ENCODE results near the gene CSTF3. TPM values are rescaled to one million over a fixed set of nuclear protein-coding genes. Genes with fewer than 3 reads are reported as not detected.
"Not testable (repeated sequence)": the region's sequence is repeated elsewhere in the genome, so short reads cannot be mapped to it uniquely, and the experiment has no call there.

CSTF3 gene
- polyA plus RNA-seq, 6 donors from 2014 or later = 13.1 to 20.8 (median 15.4) TPM

GRCh38 chr11:33157103-33158027, 3.9 kb downstream of the CSTF3 start:
- H3K4me3 Mint-ChIP-seq = peak overlapping the region in 3 of 8 donors; percentile 20 to 97 (median 24)
- DNase-seq (no peak), ATAC-seq (ENCODE audit: low read depth in 2 of 2) (no peak)
- H3K27me3 Mint-ChIP-seq = no peaks in the 10 kb centered on the region
- H3K27ac Mint-ChIP-seq = peak overlapping the region in 2 of 6 donors; percentile 7 to 18
- H3K4me1 Mint-ChIP-seq = peaks cover 45 to 63% (median 62%) of the 10 kb centered on the region in 3 donors
- H3K36me3 Mint-ChIP-seq = no peaks in the 10 kb centered on the region
- H3K9me3 Mint-ChIP-seq = no peaks in the 10 kb centered on the region

GRCh38 chr11:33151399-33151798, 9.9 kb downstream of the CSTF3 start:
- ATAC-seq (ENCODE audit: low read depth in 2 of 2) = no peak

DNA sequence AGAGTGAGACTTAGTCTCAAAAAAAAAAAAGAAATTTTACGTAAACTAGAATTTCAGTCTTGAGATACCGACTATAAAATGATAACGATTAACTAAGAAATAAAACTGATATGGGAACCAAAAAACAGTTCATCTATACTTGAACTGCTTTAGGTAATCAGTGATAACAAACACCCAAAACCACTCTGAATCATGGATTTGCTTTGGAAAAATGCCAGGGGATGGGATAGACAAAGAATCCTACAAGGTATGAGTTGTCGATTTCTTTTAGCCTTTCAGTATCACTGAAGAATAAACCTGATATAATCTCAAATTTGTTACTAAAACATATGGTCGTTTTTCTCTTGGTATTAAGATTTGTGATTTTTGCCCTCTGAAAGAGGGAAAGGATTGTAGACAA, 13.7 kb downstream of the CSTF3 start:
- no peak overlapping the region for H3K27ac Mint-ChIP-seq
- H3K4me3 Mint-ChIP-seq = no peak overlapping the region
- ATAC-seq (ENCODE audit: low read depth in 2 of 2) = no peak
- no peaks in the 10 kb centered on the region for H3K9me3 Mint-ChIP-seq
- DNase-seq = no peak
- H3K27me3 Mint-ChIP-seq = no peaks in the 10 kb centered on the region
- peaks cover 0 to 29% (median 6%) of the 10 kb centered on the region in 3 donors for H3K4me1 Mint-ChIP-seq
- H3K36me3 Mint-ChIP-seq = peaks cover 0 to 5% of the 10 kb centered on the region in 2 donors

More at GRCh38 chr11:33151399-33151798, 9.9 kb downstream of the CSTF3 start:
- DNase-seq = no peak
- H3K27me3 Mint-ChIP-seq = no peaks in the 10 kb centered on the region
- peaks cover 14 to 34% (median 16%) of the 10 kb centered on the region in 3 donors for H3K4me1 Mint-ChIP-seq
- peaks cover 0 to 5% of the 10 kb centered on the region in 2 donors for H3K36me3 Mint-ChIP-seq
- peak overlapping the region in 1 of 6 donors; percentile 60 for H3K27ac Mint-ChIP-seq
- H3K9me3 Mint-ChIP-seq = no peaks in the 10 kb centered on the region
- H3K4me3 Mint-ChIP-seq = no peak overlapping the region

DNA sequence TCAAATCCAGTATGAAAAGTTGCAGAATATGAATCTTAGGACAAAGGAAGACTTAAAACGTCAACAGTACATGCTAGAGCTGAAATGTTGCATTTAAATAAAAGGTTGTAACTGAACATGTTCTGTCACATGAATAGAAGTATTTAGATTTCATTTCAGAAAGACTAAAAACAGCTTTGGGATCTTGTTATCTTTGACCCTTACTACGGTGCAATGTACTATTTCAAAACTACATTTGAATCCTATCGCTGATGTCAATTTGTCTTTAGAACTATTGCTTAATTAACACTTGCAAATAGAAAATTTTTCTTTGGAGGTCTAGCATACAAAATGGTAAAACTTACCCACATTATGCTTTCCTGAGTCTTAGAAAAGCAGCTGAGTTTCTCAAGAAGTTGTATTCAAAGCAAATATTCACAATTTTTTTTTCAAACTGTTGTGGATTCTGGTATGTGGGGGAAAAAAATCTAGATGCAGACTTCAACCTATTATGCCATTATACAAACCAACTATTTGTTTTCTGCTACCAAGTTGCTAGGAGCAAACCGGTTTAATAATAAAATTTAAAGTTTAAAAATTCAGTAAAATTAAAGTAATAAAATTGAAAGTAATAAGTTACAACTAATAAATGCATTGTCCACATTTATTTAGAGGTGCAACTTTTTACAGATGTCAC, 25.4 kb downstream of the CSTF3 start:
- no peak overlapping the region for H3K4me3 Mint-ChIP-seq
- peaks cover 0 to 7% of the 10 kb centered on the region in 2 donors for H3K36me3 Mint-ChIP-seq

DNA sequence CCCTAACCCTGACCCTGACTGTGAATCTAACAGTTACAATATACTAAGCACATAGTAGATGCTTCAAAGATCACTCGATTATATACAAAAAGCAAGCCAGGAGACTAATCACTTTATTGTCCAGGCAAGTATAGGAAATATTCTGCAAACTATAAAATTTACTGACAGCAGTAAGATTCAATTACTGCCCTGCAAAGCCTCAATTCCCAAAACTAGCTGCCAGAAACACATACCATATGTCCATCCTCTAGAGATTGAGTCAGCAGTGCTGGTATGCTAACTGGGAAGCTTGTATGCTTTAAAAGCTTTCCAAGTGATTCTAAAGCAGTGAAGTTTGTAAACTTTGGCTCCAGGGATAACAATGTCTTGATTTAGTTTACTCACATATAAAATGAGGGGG, 26.1 kb downstream of the CSTF3 start:
- no peaks in the 10 kb centered on the region for H3K4me1 Mint-ChIP-seq
- H3K9me3 Mint-ChIP-seq = no peaks in the 10 kb centered on the region
- DNase-seq (no peak), ATAC-seq (ENCODE audit: low read depth in 2 of 2) (no peak)
- H3K36me3 Mint-ChIP-seq = peaks cover 0 to 3% of the 10 kb centered on the region in 2 donors
- H3K4me3 Mint-ChIP-seq = no peak overlapping the region
- H3K27me3 Mint-ChIP-seq = no peaks in the 10 kb centered on the region
- peak overlapping the region in 1 of 6 donors; percentile 65 for H3K27ac Mint-ChIP-seq

More for the DNA sequence above, 25.4 kb downstream of the CSTF3 start:
- Mint-ChIP-seq H3K27ac (peak overlapping the region in 2 of 6 donors; percentile 7 to 65), H3K27me3 (no peaks in the 10 kb centered on the region), H3K9me3 (no peaks in the 10 kb centered on the region), H3K4me1 (no peaks in the 10 kb centered on the region)
- ATAC-seq (ENCODE audit: low read depth in 2 of 2) (no peak), DNase-seq (no peak)

DNA sequence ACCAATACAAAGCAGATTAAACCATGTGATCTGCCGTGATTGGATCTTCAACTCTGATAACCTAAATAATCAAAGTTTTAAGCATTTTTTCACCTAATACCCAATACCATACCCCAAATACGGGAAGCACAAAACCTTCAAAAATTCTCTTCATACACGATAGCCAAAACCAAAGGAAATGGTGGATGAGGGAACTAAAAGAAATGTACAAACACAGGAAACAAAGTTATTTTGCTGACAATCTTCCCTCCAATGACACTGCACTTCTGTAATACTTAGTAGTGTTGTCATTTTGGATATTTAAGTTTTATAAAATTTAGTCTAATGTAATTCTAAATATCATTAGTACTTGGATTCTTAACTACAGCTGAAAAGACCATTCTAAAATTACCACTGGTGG, 27.0 kb downstream of the CSTF3 start:
- no peaks in the 10 kb centered on the region for H3K36me3 Mint-ChIP-seq
- H3K27ac Mint-ChIP-seq = no peak overlapping the region
- DNase-seq (no peak), ATAC-seq (ENCODE audit: low read depth in 2 of 2) (no peak)
- H3K9me3 Mint-ChIP-seq = no peaks in the 10 kb centered on the region
- H3K27me3 Mint-ChIP-seq = no peaks in the 10 kb centered on the region
- no peaks in the 10 kb centered on the region for H3K4me1 Mint-ChIP-seq
- H3K4me3 Mint-ChIP-seq = no peak overlapping the region

DNA sequence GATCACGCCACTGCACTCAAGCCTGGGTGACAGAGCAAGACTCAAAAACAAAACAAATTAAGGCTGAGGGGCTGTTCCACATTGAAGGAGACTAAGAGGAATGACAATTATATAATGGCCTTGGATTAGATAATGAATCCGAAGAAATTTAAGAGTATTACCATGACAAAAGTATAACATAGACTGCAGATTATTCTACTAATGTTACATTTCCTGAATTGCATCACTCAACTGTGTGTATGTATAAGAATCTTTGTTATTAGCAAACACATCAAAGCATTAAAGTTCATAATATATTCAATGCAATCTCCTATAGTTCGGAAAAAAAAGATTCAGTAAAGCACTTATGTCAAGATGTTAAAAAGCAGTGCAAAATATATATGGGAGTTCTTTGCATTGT, 27.5 kb downstream of the CSTF3 start:
- ATAC-seq (ENCODE audit: low read depth in 2 of 2) (no peak), DNase-seq (no peak)
- H3K4me3 Mint-ChIP-seq = no peak overlapping the region
- no peaks in the 10 kb centered on the region for H3K36me3 Mint-ChIP-seq
- peak overlapping the region in 1 of 6 donors; percentile 13 for H3K27ac Mint-ChIP-seq
- peaks cover 0 to 2% (median 2%) of the 10 kb centered on the region in 3 donors for H3K4me1 Mint-ChIP-seq
- no peaks in the 10 kb centered on the region for H3K9me3 Mint-ChIP-seq
- H3K27me3 Mint-ChIP-seq = no peaks in the 10 kb centered on the region

- Mint-ChIP-seq H3K4me3 (no peak overlapping the region), H3K4me1 (peaks cover 0 to 7% (median 4%) of the 10 kb centered on the region in 3 donors), H3K9me3 (no peaks in the 10 kb centered on the region), H3K36me3 (no peaks in the 10 kb centered on the region), H3K27me3 (no peaks in the 10 kb centered on the region), H3K27ac (no peak overlapping the region)
- DNase-seq (no peak), ATAC-seq (ENCODE audit: low read depth in 2 of 2) (no peak)
These were observed 28.8 kb downstream of the CSTF3 start for GRCh38 chr11:33132510-33132909.

DNA sequence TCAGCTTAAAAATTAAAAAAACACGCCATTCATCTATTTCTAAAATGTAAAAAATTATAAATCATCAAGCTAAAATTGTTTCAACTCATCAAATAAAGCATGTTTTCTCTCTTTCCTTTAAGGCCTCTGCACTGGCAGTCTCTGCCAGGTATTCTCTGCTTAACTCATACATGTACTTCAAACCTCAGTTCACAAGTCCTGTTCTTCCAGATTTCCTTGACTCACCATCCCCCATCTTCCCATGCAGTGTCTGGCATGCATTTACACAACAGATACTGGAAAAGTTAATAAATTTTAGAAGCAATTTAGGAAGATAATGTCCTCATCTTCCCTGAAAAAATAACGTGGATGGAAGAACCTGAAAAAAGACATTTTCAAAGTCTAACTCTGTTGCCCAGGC, 32.5 kb downstream of the CSTF3 start:
- H3K27ac Mint-ChIP-seq = peak overlapping the region in 1 of 6 donors; percentile 59
- DNase-seq (no peak), ATAC-seq (ENCODE audit: low read depth in 2 of 2) (no peak)
- no peaks in the 10 kb centered on the region for H3K36me3 Mint-ChIP-seq
- H3K9me3 Mint-ChIP-seq = no peaks in the 10 kb centered on the region
- no peak overlapping the region for H3K4me3 Mint-ChIP-seq
- no peaks in the 10 kb centered on the region for H3K27me3 Mint-ChIP-seq
- H3K4me1 Mint-ChIP-seq = peaks cover 0 to 7% (median 4%) of the 10 kb centered on the region in 3 donors

GRCh38 chr11:33125611-33126010, 35.7 kb downstream of the CSTF3 start:
- peak overlapping the region in 1 of 6 donors; percentile 55 for H3K27ac Mint-ChIP-seq
- DNase-seq (no peak), ATAC-seq (ENCODE audit: low read depth in 2 of 2) (no peak)
- no peak overlapping the region for H3K4me3 Mint-ChIP-seq
- H3K4me1 Mint-ChIP-seq = peaks cover 0 to 7% (median 4%) of the 10 kb centered on the region in 3 donors
- no peaks in the 10 kb centered on the region for H3K36me3 Mint-ChIP-seq
- H3K27me3 Mint-ChIP-seq = no peaks in the 10 kb centered on the region
- no peaks in the 10 kb centered on the region for H3K9me3 Mint-ChIP-seq

GRCh38 chr11:33125025-33125424, 36.3 kb downstream of the CSTF3 start:
- H3K4me1 Mint-ChIP-seq = peaks cover 0 to 7% (median 4%) of the 10 kb centered on the region in 3 donors
- DNase-seq = no peak
- no peaks in the 10 kb centered on the region for H3K27me3 Mint-ChIP-seq
- no peaks in the 10 kb centered on the region for H3K9me3 Mint-ChIP-seq
- no peaks in the 10 kb centered on the region for H3K36me3 Mint-ChIP-seq
- no peak overlapping the region for H3K4me3 Mint-ChIP-seq
- no peak for ATAC-seq (ENCODE audit: low read depth in 2 of 2)
- peak overlapping the region in 1 of 6 donors; percentile 4 for H3K27ac Mint-ChIP-seq

DNA sequence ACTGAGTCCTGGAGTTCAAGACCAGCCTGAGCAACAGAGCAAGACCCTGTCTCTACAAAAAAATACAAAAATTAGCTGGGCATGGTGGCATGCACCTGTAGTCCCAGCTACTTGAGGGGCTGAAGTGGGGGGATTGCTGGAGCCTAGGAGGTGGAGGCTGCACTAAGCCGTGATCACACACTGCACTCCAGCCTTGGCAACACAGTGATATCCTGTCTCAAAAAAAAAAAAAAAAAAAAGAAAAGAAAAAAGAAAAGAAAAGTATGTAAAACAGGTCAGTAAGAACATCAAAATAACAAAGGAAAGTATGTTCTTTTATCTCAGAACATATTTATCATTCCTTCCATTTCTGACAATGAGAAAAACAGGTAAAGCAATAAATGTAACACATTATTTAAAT, 38.6 kb downstream of the CSTF3 start:
- not testable (repeated sequence) for H3K27me3 Mint-ChIP-seq; DNase-seq; H3K36me3 Mint-ChIP-seq; H3K9me3 Mint-ChIP-seq; H3K4me3 Mint-ChIP-seq; ATAC-seq (ENCODE audit: low read depth in 2 of 2); H3K4me1 Mint-ChIP-seq
- peak overlapping the region in 2 of 6 donors; percentile 78 to 88 for H3K27ac Mint-ChIP-seq

- ATAC-seq (ENCODE audit: low read depth in 2 of 2) (no peak), DNase-seq (no peak)
- Mint-ChIP-seq H3K36me3 (no peaks in the 10 kb centered on the region), H3K27ac (no peak overlapping the region), H3K9me3 (no peaks in the 10 kb centered on the region), H3K27me3 (no peaks in the 10 kb centered on the region), H3K4me1 (no peaks in the 10 kb centered on the region), H3K4me3 (no peak overlapping the region)
These were observed 44.7 kb downstream of the CSTF3 start for GRCh38 chr11:33116535-33116934.

DNA sequence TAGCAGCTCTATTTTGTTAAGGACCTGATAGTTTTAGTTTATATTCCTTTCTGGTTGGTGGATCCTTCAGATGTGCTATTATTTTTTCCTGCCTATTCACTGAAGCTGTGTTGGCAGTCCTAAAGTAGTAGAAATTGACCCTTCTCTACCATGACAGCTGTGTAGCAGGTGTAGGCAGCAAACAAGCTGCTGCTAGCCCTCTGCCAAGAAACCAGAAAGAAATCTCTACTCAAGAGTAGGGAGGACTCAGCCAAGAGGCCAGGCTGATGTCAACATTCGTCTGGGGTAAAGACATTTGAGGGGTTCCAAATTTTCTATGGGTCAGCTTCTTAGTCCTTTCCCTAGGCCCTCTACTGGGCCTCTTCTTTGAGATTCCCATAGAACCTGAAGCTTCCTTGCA, 51.2 kb downstream of the CSTF3 start:
- Mint-ChIP-seq H3K4me3 (no peak overlapping the region), H3K9me3 (no peaks in the 10 kb centered on the region), H3K27me3 (no peaks in the 10 kb centered on the region), H3K27ac (no peak overlapping the region), H3K4me1 (no peaks in the 10 kb centered on the region), H3K36me3 (peaks cover 7 to 15% of the 10 kb centered on the region in 2 donors)
- ATAC-seq (ENCODE audit: low read depth in 2 of 2) = no peak
- DNase-seq = no peak
